ENCODE results near the gene CXCL10. TPM values are rescaled to one million over a fixed set of nuclear protein-coding genes. Genes with fewer than 3 reads are reported as not detected.
"Not testable (repeated sequence)": the region's sequence is repeated elsewhere in the genome, so short reads cannot be mapped to it uniquely, and the experiment has no call there.

Gene CXCL10
- total RNA-seq, 4 donors from 2014 or later, result 0.52 to 1.9 TPM; not detected in 2

DNA sequence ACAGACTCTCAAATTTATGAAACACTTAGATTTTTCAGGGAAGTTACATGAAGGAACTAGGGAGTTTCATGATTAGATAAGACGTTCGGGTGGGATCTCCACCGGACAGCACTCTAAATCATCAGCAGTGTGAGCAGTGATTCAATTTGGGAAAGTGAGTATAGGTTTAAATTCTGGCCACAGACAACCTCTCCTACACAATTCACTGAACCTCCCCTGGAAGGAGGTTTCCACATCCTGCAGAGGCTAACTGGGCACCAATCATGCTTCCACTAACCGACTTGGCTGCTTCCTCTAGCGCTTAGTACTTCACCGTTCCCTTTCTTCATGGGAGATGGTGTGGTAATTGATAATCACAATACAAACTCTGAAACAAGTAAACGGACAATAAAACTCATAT lies 21.6 kb downstream of the CXCL10 start:
- Histone ChIP-seq H3K36me3 (no peaks in the 10 kb centered on the region), H3K4me3 (no peak overlapping the region), H3K9me3 (no peaks in the 10 kb centered on the region), H3K27me3 (no peaks in the 10 kb centered on the region), H3K27ac (no peak overlapping the region), H3K4me1 (no peaks in the 10 kb centered on the region)
- TF ChIP-seq, protein P1, sequence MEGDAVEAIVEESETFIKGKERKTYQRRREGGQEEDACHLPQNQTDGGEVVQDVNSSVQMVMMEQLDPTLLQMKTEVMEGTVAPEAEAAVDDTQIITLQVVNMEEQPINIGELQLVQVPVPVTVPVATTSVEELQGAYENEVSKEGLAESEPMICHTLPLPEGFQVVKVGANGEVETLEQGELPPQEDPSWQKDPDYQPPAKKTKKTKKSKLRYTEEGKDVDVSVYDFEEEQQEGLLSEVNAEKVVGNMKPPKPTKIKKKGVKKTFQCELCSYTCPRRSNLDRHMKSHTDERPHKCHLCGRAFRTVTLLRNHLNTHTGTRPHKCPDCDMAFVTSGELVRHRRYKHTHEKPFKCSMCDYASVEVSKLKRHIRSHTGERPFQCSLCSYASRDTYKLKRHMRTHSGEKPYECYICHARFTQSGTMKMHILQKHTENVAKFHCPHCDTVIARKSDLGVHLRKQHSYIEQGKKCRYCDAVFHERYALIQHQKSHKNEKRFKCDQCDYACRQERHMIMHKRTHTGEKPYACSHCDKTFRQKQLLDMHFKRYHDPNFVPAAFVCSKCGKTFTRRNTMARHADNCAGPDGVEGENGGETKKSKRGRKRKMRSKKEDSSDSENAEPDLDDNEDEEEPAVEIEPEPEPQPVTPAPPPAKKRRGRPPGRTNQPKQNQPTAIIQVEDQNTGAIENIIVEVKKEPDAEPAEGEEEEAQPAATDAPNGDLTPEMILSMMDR (IDR thresholded peaks at IDR 0.05), result no peak
- TF ChIP-seq POLR2A (IDR thresholded peaks at IDR 0.05), result no peak
- no peak for DNase-seq
- intact Hi-C loops (cut with DNase I; ENCODE audit: low total_unique reads), result no loop called here

DNA sequence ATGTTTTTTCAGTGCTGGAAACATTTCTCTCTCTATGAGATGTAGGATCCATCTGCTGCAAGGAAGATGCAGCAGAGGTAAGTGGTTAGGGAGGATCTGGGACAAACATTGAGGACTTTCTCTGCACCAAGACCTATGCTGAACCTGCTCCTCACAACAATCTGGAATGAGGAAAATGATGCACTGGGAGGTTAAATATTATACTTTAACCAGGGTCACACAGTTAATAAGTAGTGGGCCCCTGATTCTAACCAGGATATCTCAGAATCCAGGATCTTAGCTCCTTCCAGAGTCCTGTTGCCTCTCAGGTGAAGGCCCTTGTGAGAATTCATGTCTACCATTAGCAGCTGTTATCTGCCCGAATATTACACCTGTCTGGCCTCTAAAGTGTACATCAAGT lies 23.0 kb downstream of the CXCL10 start:
- TF ChIP-seq POLR2A (IDR thresholded peaks at IDR 0.05), result no peak
- TF ChIP-seq, protein P1 (IDR thresholded peaks at IDR 0.05), result no peak
- intact Hi-C loops (cut with DNase I; ENCODE audit: low total_unique reads), result no loop called here

DNA sequence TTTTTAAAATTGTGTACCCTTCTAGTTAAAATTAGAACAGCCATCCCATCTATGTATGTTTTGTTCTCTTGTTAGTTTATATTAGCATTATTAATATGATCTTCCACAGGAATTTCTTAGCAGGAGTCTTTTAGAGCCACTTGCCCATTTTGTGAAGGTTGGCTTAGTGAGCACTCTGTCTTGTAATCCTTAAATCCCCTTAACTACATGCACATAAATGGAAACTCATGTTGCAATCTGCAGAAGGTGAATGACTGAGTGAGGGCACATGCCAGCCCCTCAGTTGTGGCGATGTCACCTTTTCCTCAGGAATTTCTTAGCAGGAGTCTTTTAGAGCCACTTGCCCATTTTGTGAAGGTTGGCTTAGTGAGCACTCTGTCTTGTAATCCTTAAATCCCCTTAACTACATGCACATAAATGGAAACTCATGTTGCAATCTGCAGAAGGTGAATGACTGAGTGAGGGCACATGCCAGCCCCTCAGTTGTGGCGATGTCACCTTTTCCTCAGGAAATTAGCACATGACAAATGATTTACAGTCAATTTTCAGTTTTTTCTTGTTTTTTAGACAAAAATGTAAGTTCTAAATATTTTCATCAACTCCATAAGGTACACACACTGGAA lies 24.7 kb downstream of the CXCL10 start:
- not testable (repeated sequence) for H3K4me3 ChIP-seq, H3K27ac ChIP-seq, H3K4me1 ChIP-seq, DNase-seq, H3K9me3 ChIP-seq, H3K27me3 ChIP-seq, H3K36me3 ChIP-seq
- intact Hi-C loops (cut with DNase I; ENCODE audit: low total_unique reads), result loop anchor here (10.0 kb wide), 1 partner anchor 66 kb away; no protein-coding TSS in a partner anchor

More for the DNA sequence above, 23.0 kb downstream of the CXCL10 start:
- Histone ChIP-seq H3K4me1 (no peaks in the 10 kb centered on the region), H3K27ac (no peak overlapping the region), H3K9me3 (no peaks in the 10 kb centered on the region), H3K27me3 (no peaks in the 10 kb centered on the region), H3K4me3 (no peak overlapping the region), H3K36me3 (no peaks in the 10 kb centered on the region)
- DNase-seq, result no peak

DNA sequence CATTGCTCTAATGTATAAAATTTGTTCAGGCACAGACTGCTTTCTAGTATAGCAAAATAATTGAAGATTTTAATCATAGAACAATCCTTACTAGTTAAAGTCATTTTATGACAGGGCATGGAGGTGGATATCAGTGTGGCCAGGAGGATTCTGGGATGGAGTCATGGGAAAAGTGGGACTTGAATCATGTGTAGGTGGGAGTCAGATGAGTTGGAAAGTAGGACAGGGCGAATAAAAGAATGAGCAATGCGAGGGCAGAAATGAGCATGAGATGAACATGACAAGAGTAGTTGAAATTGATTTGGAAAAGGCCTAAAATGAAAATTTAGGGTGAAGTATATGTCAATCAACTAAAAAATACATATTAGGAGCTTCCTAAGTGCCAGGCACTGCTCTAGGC lies 25.4 kb downstream of the CXCL10 start:
- Histone ChIP-seq H3K4me3 (no peak overlapping the region), H3K27ac (no peak overlapping the region), H3K4me1 (no peaks in the 10 kb centered on the region), H3K9me3 (no peaks in the 10 kb centered on the region), H3K36me3 (no peaks in the 10 kb centered on the region), H3K27me3 (no peaks in the 10 kb centered on the region)
- TF ChIP-seq POLR2A (IDR thresholded peaks at IDR 0.05), result no peak
- intact Hi-C loops (cut with DNase I; ENCODE audit: low total_unique reads), result loop anchor here (10.0 kb wide), 1 partner anchor 67 kb away; no protein-coding TSS in a partner anchor
- no peak for DNase-seq

DNA sequence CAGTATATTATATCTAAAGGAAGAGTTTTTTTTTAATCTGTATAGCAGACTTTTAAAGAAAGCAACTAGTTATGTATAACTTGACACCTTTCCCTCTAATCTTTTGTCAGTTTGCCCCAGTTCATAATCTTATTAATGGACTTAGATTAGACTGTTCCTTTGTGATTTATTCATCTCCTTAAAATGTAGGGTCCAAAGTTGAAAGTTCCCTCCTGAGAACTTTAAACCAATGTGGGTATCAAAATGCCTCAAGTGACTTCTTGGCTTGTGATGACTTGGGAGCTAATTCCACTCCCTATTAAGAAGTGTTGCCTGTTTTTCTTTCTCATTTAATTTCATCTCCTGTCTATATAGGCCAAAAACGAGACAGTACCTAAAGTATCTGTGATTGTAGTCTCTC lies 26.2 kb downstream of the CXCL10 start:
- no peaks in the 10 kb centered on the region for H3K27me3 ChIP-seq
- no peak overlapping the region for H3K4me3 ChIP-seq

DNA sequence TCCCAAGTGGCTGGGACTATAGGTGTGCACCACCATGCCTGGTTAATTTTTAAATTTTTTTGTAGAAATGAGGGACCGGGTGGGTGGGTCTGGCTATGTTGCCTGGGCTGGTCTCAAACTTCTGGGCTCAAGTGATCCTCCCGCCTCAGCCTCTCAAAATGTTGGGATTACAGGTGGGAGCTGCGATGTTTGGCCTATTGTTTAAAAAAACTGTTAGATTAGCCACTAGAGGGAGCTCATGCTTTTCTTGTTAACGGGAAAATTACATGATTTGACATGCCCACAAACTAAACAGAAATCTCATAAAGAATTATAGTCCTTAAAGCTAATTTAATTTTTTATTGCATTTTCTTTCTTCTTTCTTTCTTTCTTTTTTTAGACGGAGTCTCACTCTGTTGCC lies 27.6 kb downstream of the CXCL10 start:
- Histone ChIP-seq H3K36me3 (no peaks in the 10 kb centered on the region), H3K27me3 (no peaks in the 10 kb centered on the region), H3K4me1 (peaks cover 0 to 3% of the 10 kb centered on the region in 2 donors), H3K27ac (no peak overlapping the region), H3K4me3 (no peak overlapping the region), H3K9me3 (no peaks in the 10 kb centered on the region)
- DNase-seq, result no peak
- intact Hi-C loops (cut with DNase I; ENCODE audit: low total_unique reads), result loop anchor here (10.0 kb wide), 1 partner anchor 69 kb away; no protein-coding TSS in a partner anchor
- no peak for TF ChIP-seq POLR2A (IDR thresholded peaks at IDR 0.05)
- TF ChIP-seq, protein P1 (IDR thresholded peaks at IDR 0.05), result peak; percentile 60 to 69 (median 64)

More for the DNA sequence above, 26.2 kb downstream of the CXCL10 start:
- H3K4me1 ChIP-seq, result no peaks in the 10 kb centered on the region
- no peaks in the 10 kb centered on the region for H3K9me3 ChIP-seq
- no peaks in the 10 kb centered on the region for H3K36me3 ChIP-seq
- intact Hi-C loops (cut with DNase I; ENCODE audit: low total_unique reads), result loop anchor here (10.0 kb wide), 1 partner anchor 68 kb away; no protein-coding TSS in a partner anchor
- TF ChIP-seq, protein P1 (IDR thresholded peaks at IDR 0.05), result no peak
- no peak for TF ChIP-seq POLR2A (IDR thresholded peaks at IDR 0.05)
- no peak overlapping the region for H3K27ac ChIP-seq
- DNase-seq, result no peak

Measured in uterus (tissue), 4 donors.